ENCODE results near the gene SUOX. TPM values are rescaled to one million over a fixed set of nuclear protein-coding genes. Genes with fewer than 3 reads are reported as not detected.
A peak's percentile ranks its signal among the peaks of the same experiment; 100 is the strongest.

SUOX gene
- total RNA-seq, 1 experiment from 2014 or later, result 20.7 TPM

GRCh38 chr12:55973599-55974307, 23.3 kb upstream of the SUOX start, which contains the start of gene RAB5B:
Gene RAB5B (plus strand): TSS chr12:55974078. CDS start chr12:55986961, 12,883 bp downstream.
- Histone ChIP-seq H3K4me3 (ENCODE audit: low read depth in 2 of 2, low read length in 2 of 2) (peak within 1 kb of the TSS; percentile 90 to 98), H3K4me1 (ENCODE audit: control insufficient read depth, insufficient read depth, low read length) (peaks cover 18% of the 10 kb centered on the region), H3K9me3 (ENCODE audit: control insufficient read depth, insufficient read depth, low read depth, low read length) (no peaks in the 10 kb centered on the region), H3K36me3 (ENCODE audit: control insufficient read depth, insufficient read depth, low read length) (peaks cover 5% of the 10 kb centered on the region; the same call in 1 of the 2 replicates), H3K27ac (ENCODE audit: low read length) (peak within 1 kb of the TSS; percentile 95), H3K27me3 (ENCODE audit: control insufficient read depth, insufficient read depth, low read length) (no peaks in the 10 kb centered on the region)
- ChIA-PET POLR2A (interaction anchor here (0.5 to 2.1 kb wide), 9 partner anchors 11 to 1311 kb away, joined by 3 to 9 read pairs (median 4); partner anchors contain the start of genes ORMDL2 and SARNP), CTCF (interaction anchor here (0.7 to 1.2 kb wide), 3 partner anchors 22 to 112 kb away, joined by 3 to 5 read pairs (median 3); no protein-coding TSS in a partner anchor)
- DNase-seq (ENCODE audit: low read depth, low spot score) (peak; percentile 100), ATAC-seq (peak; percentile 98)
- in situ Hi-C loops (cut with HindIII; ENCODE audit: low pct_unique_long_range_greater_than_20kb, low sequenced_read_pairs) (no loop called here), intact Hi-C loops (cut with micrococcal nuclease; ENCODE audit: unreplicated experiment) (no loop called here)
- TF ChIP-seq REST (IDR thresholded peaks at IDR 0.05; ENCODE audit: insufficient read depth in 1 of 2, low read depth in 2 of 2, low read length in 1 of 2) (no peak), SIN3A (IDR thresholded peaks at IDR 0.05; ENCODE audit: borderline replicate concordance, insufficient read depth, low read depth, low read length) (peak; percentile 52; the same call in 1 of the 2 replicates), CTCF (IDR thresholded peaks at IDR 0.05) (no peak), TCF7L2 (IDR thresholded peaks at IDR 0.05; ENCODE audit: low read depth, low read length) (peak; percentile 68), POLR2AphosphoS5 (IDR thresholded peaks at IDR 0.05; ENCODE audit: low read depth, low read length) (no peak; the same call in 1 of the 2 replicates)
- no TSS peak for BruUV-seq (replicated peaks)

GRCh38 chr12:55974308-55974730, 22.8 kb upstream of the SUOX start:
- H3K9me3 ChIP-seq (ENCODE audit: control insufficient read depth, insufficient read depth, low read depth, low read length), result no peaks in the 10 kb centered on the region
- H3K36me3 ChIP-seq (ENCODE audit: control insufficient read depth, insufficient read depth, low read length), result peaks cover 7% of the 10 kb centered on the region
- in situ Hi-C loops (cut with HindIII; ENCODE audit: low pct_unique_long_range_greater_than_20kb, low sequenced_read_pairs) (no loop called here), intact Hi-C loops (cut with micrococcal nuclease; ENCODE audit: unreplicated experiment) (no loop called here)
- no TSS peak for BruUV-seq (replicated peaks)
- peaks cover 18% of the 10 kb centered on the region for H3K4me1 ChIP-seq (ENCODE audit: control insufficient read depth, insufficient read depth, low read length)
- peak overlapping the region; percentile 90 to 98 for H3K4me3 ChIP-seq (ENCODE audit: low read depth in 2 of 2, low read length in 2 of 2)
- ChIA-PET CTCF (interaction anchor here (1.2 kb wide), 2 partner anchors 21 to 44 kb away, joined by 3 to 5 read pairs; no protein-coding TSS in a partner anchor), POLR2A (interaction anchor here (0.5 to 2.1 kb wide), 6 partner anchors 10 to 281 kb away, joined by 3 to 9 read pairs (median 5); partner anchors contain the start of genes ORMDL2 and SARNP)
- no peak for DNase-seq (ENCODE audit: low read depth, low spot score)
- TF ChIP-seq CTCF (IDR thresholded peaks at IDR 0.05), result no peak
- no peak for TF ChIP-seq POLR2AphosphoS5 (IDR thresholded peaks at IDR 0.05; ENCODE audit: low read depth, low read length)
- TF ChIP-seq TCF7L2 (IDR thresholded peaks at IDR 0.05; ENCODE audit: low read depth, low read length), result no peak
- TF ChIP-seq REST (IDR thresholded peaks at IDR 0.05; ENCODE audit: insufficient read depth in 1 of 2, low read depth in 2 of 2, low read length in 1 of 2), result no peak
- no peak; the same call in 1 of the 2 replicates for TF ChIP-seq SIN3A (IDR thresholded peaks at IDR 0.05; ENCODE audit: borderline replicate concordance, insufficient read depth, low read depth, low read length)
- H3K27me3 ChIP-seq (ENCODE audit: control insufficient read depth, insufficient read depth, low read length), result no peaks in the 10 kb centered on the region
- ATAC-seq, result peak; percentile 54
- peak overlapping the region; percentile 81 for H3K27ac ChIP-seq (ENCODE audit: low read length)

Data from Panc1 (cell line).